ENCODE results near the gene ARAP1.

DNA sequence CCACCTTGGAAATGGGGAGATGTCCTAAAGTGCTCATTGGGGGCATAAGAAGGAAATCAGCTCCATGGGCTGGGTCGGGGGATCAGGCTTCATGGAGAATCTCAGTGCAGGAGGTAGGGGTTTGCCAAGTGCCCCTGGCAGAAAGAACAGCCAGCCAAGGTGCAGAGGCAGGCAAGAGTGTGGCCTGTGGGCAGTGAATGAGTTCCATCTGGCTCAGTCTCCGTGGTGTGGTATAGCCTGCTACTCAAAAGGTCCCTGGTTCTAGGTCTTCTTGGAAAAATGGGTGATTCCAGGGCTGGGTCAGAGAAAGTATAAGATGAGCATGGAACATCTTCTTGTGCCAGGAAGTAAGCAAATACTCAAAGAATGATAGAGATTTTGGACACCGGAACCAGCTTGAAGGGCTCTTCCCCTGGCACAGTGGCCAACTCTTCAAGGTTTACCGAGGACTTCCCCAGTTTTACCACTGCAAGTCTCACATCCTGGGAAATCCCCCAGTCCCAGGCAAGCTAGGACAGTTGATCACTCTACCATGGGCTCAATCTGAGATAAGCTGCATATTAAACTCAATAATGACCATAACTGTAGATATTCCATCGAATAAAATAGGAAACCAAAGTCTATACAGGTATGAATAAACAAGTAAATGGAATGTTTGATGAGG is 10.6 kb upstream of the ARAP1 start:
- TF ChIP-seq, protein P1, sequence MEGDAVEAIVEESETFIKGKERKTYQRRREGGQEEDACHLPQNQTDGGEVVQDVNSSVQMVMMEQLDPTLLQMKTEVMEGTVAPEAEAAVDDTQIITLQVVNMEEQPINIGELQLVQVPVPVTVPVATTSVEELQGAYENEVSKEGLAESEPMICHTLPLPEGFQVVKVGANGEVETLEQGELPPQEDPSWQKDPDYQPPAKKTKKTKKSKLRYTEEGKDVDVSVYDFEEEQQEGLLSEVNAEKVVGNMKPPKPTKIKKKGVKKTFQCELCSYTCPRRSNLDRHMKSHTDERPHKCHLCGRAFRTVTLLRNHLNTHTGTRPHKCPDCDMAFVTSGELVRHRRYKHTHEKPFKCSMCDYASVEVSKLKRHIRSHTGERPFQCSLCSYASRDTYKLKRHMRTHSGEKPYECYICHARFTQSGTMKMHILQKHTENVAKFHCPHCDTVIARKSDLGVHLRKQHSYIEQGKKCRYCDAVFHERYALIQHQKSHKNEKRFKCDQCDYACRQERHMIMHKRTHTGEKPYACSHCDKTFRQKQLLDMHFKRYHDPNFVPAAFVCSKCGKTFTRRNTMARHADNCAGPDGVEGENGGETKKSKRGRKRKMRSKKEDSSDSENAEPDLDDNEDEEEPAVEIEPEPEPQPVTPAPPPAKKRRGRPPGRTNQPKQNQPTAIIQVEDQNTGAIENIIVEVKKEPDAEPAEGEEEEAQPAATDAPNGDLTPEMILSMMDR (IDR thresholded peaks at IDR 0.05): no peak
- no peak for TF ChIP-seq EZH2 (IDR thresholded peaks at IDR 0.05)
